ENCODE data around the gene THRB. TPM values are rescaled to one million over a fixed set of nuclear protein-coding genes. Genes with fewer than 3 reads are reported as not detected.

The THRB gene
- total and polyA plus RNA-seq, 9 of the 15 experiments (the other 6 are each of a cell fraction or from before 2014, with no cell fraction given): 1.7 to 14.9 (median 6.9) TPM

DNA sequence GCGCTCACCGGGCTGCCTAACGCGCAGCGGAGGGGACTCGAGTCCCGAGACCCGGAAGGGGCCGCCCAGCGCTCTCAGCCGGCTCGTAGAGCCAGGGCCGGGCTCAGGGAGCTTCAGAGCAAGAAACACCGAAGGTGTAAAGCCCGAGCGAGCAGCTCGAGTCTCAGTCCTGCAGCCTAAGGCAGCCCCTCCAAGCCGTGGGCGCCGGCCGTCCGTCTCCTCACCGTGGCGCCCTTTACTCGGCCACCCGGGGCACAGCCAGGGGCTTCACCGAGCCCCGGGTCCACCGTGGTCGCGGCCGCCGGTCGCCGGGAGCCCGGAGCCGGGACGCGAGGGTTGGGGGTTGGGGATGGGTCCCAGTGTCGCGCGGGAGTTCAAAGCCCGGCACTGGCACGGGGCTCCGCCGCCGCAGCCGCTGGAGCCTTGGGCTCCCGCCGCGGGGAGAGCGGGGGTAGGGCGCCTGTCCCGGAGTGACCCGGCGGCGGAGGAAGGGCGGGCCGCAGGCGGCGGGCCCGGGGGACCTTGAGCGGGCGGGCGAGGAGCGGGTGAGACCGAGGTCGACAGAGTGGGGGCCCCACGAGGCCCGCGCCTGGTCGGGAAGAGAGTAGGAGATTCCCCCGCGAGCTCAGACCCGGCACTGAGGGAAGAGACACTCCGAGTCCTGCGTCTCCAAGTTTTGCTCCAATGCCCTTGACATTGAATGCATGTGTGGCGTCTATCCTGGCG is 26.9 kb upstream of the THRB start (continued):
- TF ChIP-seq MGA (IDR thresholded peaks at IDR 0.05): 0 out of 2 replicates have a peak, but pooled peaks have one; percentile 29
- TF ChIP-seq, protein P1, sequence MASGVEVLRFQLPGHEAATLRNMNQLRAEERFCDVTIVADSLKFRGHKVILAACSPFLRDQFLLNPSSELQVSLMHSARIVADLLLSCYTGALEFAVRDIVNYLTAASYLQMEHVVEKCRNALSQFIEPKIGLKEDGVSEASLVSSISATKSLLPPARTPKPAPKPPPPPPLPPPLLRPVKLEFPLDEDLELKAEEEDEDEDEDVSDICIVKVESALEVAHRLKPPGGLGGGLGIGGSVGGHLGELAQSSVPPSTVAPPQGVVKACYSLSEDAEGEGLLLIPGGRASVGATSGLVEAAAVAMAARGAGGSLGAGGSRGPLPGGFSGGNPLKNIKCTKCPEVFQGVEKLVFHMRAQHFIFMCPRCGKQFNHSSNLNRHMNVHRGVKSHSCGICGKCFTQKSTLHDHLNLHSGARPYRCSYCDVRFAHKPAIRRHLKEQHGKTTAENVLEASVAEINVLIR (CRISPR knock-in tag; IDR thresholded peaks at IDR 0.05): no peak
- no peak for TF ChIP-seq ZNF12 (CRISPR knock-in tag; IDR thresholded peaks at IDR 0.05)
- no peak for TF ChIP-seq CEBPB (tag; IDR thresholded peaks at IDR 0.05)
- TF ChIP-seq RBBP5 (IDR thresholded peaks at IDR 0.05; ENCODE audit: borderline replicate concordance, insufficient read depth, low read length, poor library complexity, severe bottlenecking): no peak
- TF ChIP-seq DEAF1 (CRISPR knock-in tag; IDR thresholded peaks at IDR 0.05): no peak
- no peak for TF ChIP-seq XRCC5 (IDR thresholded peaks at IDR 0.05; ENCODE audit: low read depth, low read length)
- TF ChIP-seq NR4A1 (CRISPR knock-in tag; IDR thresholded peaks at IDR 0.05): no peak
- TF ChIP-seq NR4A1 (tag; IDR thresholded peaks at IDR 0.05): 0 out of 2 replicates have a peak, but pooled peaks have one; percentile 45
- TF ChIP-seq BRD9 (IDR thresholded peaks at IDR 0.05; ENCODE audit: low read depth, partially characterized antibody): no peak
- TF ChIP-seq ZBTB7A (IDR thresholded peaks at IDR 0.05; ENCODE audit: borderline replicate concordance, control insufficient read depth, low read depth, low read length): peak; percentile 92; the same call in 1 of the 2 replicates
- no peak for TF ChIP-seq DACH1 (IDR thresholded peaks at IDR 0.05; ENCODE audit: partially characterized antibody)
- no peak for TF ChIP-seq PHB2 (IDR thresholded peaks at IDR 0.05; ENCODE audit: low read depth)
- TF ChIP-seq NFATC3 (IDR thresholded peaks at IDR 0.05): no peak

Measured in K562 (cell line).